Hematopoietic multipotent progenitor cell treated with erythropoietin and hydrocortisone succinate and interleukin-3 and kit ligand, for 17 days (in vitro differentiated cells): ENCODE results near the gene MBD2.

Experiments used
- DNase-seq: peaks from one replicate; pipeline ENCODE4 v3.0.0-alpha.2; 2015; ENCODE audit warnings: low spot score

The MBD2 gene

GRCh38 chr18:54202851-54203250 is 21.6 kb downstream of the MBD2 start:
- DNase-seq: no peak

GRCh38 chr18:54197747-54198411 is 26.6 kb downstream of the MBD2 start:
- no peak for DNase-seq

DNA sequence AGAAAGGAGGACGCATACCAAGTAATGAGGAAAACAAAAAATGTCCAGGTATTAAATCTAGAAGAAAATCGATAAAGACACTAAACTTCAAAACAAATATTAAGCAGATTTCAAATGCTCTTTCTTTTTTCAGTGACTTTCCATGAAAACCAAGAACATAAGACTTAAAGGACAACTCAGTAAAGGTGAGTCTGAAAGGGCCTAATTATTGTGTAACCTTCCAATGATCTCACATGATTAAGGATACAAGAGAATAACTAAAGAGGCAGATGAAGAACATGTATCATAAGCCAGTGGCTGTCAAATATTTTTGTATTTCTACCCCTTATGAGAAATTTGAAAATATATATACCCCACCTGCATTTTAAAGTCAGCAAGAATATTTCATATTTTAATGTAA is 30.7 kb downstream of the MBD2 start:
- no peak for DNase-seq

DNA sequence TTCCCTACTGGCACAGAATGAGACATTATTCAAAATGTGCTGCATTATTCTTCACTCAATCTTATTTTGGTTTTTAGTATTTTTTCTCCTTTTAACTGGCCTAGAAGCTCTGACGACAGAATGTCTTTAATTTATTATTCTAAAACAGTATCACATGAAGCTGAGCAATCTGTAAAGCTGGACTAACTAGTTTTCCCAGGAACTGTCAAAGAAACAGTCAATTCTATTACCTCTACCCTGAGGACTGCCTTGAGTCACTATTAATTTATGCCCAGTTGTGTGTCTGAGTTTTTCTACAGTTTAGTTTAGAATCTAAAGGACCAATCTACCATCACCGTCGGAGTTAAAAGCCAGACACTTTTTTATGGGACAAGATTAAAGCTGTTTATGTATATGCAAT is 31.6 kb downstream of the MBD2 start:
- no peak for DNase-seq

GRCh38 chr18:54192415-54192814 is 32.1 kb downstream of the MBD2 start:
- DNase-seq: no peak

GRCh38 chr18:54191352-54191751 is 33.1 kb downstream of the MBD2 start:
- no peak for DNase-seq

DNA sequence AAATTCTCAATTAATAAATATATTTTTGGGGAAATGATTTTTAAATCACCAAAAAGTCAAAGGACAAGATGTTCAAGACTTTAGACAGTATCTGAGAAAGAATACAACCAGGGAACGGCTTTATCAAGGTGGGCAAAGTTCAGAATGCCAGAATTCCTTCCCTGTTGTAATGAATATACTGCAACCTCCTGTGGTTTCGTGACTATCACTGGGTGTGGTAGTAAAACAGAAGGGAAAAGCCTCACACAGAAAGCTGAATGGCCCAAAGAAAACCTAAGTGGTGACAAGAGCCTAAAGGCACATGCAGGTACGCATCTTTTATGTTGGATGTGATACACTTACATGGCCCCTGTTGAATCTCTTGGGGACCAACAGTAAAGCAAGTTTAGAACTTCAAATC is 37.1 kb downstream of the MBD2 start:
- DNase-seq: no peak

- DNase-seq: no peak
Measured at GRCh38 chr18:54184836-54185235, 39.6 kb downstream of the MBD2 start.

DNA sequence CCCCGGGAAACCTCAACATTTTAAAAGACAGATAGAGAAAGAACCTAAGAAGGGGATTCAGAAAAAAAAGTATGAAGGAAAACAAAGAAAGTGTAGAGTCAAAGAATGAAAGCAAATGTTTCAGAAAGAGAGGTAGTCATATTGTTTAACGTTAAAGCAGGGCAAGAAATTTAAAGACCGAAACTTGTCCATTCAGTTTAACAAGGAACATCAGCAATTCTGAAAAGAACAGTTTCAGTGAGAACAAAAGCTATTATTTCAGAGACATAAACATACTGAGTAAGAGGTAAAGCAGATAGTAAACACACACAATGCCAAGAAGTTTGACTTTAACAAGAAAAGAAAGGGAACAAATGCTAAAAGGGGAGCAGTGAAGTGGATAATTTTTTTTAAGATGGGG is 41.1 kb downstream of the MBD2 start:
- no peak for DNase-seq

GRCh38 chr18:54181856-54182602 is 42.4 kb downstream of the MBD2 start:
- no peak for DNase-seq

GRCh38 chr18:54173980-54174630 is 50.4 kb downstream of the MBD2 start:
- DNase-seq: no peak

DNA sequence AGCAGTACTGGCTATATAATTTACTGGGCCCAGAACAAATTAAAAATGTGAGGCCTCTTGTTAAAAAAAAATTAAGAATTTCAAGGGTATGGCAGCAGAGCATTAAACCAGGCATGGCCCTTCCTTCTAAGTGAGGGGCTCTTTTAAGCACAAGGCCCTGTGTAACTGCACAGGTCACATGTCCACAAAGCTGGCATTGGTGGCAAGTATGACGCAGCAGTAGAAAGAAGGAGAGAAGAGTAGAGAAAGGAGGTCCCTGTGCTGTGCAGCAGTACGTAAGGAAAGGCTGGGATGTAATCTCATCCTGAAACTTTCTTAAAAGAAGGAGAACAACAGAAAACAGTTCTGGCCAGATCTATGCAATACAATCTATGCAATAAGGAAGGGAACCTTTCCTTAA is 51.2 kb downstream of the MBD2 start:
- DNase-seq: no peak

- no peak for DNase-seq
Measured at GRCh38 chr18:54169431-54170403, 54.8 kb downstream of the MBD2 start.

DNA sequence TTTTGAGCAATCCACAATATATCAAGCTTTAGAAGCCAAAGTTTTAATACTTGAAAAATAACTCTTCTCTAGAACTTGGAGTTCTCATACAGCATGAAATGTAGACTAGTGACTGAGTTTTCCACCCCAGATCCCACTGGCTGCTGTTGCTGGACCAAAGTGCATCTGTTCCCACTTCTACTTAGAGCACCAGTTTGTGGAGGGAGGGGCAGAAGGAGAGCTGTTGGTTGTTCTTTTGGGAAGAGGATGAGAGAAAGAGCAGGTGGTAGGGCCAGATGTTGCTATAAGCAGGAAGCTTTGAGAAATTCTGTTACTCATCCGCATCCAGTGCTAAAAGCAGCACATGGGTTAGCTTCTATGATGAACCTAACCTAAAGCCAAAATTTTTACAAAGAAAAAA is 59.0 kb downstream of the MBD2 start:
- no peak for DNase-seq

DNA sequence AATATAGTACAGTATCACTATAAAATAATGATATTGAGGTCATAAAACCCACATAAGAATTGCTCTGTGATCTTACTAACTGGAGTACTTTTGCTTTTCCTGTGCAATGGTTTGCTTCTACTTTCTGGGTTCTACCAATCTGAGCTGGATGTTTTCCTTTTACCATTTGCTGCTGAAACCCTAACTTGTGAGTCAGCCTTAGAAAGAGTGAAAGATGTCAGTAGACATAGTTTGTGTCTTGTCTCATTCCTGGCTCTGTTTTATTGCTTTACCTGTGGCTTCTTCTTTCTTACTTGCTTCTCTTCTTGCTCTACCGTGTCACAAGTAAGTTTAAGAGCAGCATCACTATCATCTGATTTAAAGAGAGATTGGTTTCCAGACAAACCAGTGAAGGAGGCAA is 61.0 kb downstream of the MBD2 start:
- no peak for DNase-seq

DNA sequence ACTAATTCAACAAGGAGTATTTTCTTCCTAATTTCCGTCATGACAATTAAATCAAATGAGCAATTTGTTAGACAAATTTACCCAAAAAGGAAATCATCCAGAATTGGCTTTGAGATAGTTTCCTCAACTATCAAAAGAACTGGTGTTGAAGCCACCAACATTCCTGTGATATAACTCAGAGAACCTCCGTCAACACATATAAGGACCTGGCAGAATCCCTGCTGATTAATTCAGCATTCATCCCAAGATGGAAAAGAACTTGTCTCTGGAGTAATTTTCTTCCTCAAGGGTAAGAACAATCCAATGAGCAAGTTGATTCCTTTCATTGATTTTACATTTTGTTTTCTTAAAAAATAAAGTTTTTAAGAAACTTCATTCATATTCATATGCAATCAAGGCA is 62.0 kb downstream of the MBD2 start:
- no peak for DNase-seq

- DNase-seq: no peak
Measured at GRCh38 chr18:54161267-54161666, 63.2 kb downstream of the MBD2 start.

GRCh38 chr18:54159906-54160305 is 64.6 kb downstream of the MBD2 start:
- DNase-seq: no peak

- DNase-seq: no peak
Measured at GRCh38 chr18:54157646-54158385, 66.7 kb downstream of the MBD2 start.

DNA sequence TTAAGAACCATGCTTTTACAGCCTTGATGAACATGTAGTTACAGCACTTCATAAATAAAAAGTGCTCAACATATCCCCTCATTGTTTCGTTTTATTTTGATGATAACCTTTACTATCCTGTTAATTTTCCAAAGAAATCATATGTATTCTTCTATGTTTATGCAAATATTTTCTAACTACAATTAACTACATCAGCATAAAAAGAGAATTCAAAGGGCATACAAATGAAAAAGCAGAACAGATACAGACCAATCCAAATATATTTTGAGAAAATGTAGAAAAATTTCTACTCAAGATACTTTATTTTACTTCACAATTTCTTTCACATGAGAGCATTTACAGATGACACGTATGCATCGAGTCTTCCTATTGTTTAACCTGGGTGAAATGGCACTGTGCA is 69.1 kb downstream of the MBD2 start:
- no peak for DNase-seq

DNA sequence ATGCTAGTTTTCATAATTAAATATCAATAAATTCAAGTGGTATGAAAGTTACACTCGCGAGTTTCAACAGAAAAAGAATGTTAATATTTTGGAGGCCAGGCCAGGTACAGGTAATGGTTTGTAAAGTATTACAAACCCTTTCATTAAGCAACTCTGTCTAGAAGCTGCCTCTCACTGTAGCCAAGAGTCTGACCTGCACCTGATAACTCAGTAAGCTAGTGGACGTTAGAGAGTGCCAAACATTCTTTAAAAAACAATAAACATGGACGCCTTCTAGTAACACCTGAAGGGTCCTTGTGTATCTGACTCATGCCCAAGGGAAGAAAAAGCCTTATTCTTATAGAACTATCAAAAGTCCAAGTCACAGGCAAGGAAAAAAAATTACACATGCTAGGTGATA is 70.2 kb downstream of the MBD2 start:
- DNase-seq: no peak

DNA sequence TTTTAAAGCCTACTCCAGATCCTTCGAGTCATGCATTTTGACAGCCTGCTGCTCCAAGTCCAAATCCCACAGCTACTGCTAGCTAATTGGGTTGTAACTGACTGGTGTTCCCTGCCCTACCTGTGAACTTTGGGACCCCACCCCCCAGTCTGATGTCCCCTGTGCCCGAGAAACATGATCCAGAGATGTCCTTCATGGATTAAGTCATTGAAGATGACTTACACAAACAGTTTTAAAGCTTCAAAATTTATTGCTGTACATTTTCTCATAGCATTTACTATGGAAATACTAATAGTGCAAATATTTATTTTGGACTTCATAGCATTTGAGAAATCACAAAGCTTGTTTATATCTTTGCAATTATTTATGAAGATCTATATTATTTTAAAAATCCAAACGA is 73.1 kb downstream of the MBD2 start:
- DNase-seq: no peak
